LNCAP (cell line): Measurements from ENCODE around the gene PCDHGB5.

Experiments
- TF ChIP-seq, protein P1 (sequence below): fragments of 450-650 bp; IDR thresholded peaks from 2 replicates; pipeline ENCODE4 v1.5.1; 2017; ENCODE audit warnings: mild to moderate bottlenecking

PCDHGB5 gene

DNA sequence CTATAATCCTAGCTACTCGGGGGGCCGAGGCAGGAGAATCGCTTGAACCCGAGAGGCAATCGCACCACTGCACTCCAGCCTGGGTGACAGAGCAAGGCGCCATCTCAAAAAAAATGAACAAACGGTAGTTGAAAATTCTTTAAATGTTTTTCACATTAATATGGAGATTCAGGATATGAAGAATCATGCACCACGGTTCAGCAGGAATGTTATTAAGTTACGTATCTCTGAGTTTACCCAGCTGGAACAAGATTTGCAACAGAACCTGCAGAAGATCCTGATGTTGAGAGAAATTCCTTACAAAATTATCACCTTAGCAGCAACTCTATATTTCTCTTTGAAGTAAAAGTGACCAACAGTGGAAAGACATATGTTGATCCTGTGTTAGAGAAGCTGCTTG lies 42.6 kb downstream of the PCDHGB5 start:
- TF ChIP-seq, protein P1, sequence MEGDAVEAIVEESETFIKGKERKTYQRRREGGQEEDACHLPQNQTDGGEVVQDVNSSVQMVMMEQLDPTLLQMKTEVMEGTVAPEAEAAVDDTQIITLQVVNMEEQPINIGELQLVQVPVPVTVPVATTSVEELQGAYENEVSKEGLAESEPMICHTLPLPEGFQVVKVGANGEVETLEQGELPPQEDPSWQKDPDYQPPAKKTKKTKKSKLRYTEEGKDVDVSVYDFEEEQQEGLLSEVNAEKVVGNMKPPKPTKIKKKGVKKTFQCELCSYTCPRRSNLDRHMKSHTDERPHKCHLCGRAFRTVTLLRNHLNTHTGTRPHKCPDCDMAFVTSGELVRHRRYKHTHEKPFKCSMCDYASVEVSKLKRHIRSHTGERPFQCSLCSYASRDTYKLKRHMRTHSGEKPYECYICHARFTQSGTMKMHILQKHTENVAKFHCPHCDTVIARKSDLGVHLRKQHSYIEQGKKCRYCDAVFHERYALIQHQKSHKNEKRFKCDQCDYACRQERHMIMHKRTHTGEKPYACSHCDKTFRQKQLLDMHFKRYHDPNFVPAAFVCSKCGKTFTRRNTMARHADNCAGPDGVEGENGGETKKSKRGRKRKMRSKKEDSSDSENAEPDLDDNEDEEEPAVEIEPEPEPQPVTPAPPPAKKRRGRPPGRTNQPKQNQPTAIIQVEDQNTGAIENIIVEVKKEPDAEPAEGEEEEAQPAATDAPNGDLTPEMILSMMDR = no peak

DNA sequence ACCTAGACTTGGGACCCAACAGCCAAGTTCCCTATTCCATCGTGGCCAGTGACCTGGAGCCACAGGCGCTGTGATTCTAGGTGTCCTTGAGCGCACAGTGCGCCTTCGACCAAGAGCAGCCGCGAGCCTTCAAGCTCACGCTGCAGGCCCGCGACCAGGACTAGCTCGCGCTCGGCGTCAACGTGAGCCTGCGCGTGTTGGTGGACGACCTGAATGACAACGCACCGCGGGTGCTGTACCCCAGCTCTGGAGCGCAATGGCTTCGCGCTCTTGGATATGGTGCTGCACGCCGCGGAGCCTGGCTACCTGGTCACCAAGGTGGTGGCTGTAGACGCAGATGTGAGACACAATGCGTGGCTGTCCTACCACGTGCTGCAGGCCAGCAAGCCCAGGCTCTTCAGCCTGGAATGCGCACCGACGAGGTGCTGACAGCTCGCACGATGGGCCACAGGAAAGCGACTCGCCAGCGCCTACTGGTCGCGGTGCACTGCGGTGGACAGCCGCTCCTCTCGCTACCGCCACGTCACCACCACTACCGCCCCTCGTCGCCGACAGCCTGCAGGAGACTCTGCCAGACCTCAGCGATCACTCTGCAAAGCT lies 43.9 kb downstream of the PCDHGB5 start:
- TF ChIP-seq, protein P1 = no peak
